ENCODE data around the gene CRELD1. TPM values are rescaled to one million over a fixed set of nuclear protein-coding genes. Genes with fewer than 3 reads are reported as not detected.
A peak's percentile ranks its signal among the peaks of the same experiment; 100 is the strongest.

Gene CRELD1, protein sequence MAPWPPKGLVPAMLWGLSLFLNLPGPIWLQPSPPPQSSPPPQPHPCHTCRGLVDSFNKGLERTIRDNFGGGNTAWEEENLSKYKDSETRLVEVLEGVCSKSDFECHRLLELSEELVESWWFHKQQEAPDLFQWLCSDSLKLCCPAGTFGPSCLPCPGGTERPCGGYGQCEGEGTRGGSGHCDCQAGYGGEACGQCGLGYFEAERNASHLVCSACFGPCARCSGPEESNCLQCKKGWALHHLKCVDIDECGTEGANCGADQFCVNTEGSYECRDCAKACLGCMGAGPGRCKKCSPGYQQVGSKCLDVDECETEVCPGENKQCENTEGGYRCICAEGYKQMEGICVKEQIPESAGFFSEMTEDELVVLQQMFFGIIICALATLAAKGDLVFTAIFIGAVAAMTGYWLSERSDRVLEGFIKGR
- total RNA-seq (2013): 18.2 TPM
- 10 to 100 TPM; 16.1 to 23.4 (median 19.2) TPM for polyA plus RNA-seq
- polyA minus RNA-seq: 7.9 and 9.8 TPM in 2 replicates
- total RNA-seq: 0.75 to 4.3 (median 2.9) reads per million in 11 experiments

GRCh38 chr3:9933561-9934234 lies at the start of gene CRELD1:
Gene CRELD1, plus strand, starts transcription at chr3:9933834. Its CDS starts 605 bp downstream, at chr3:9934439.
- Mint-ChIP-seq H3K9me3 (no peaks in the 10 kb centered on the region), H3K27me3 (ENCODE audit: low read depth in 3 of 3) (peaks cover 0 to 2% (median 0%) of the 10 kb centered on the region in 3 donors), H3K4me3 (peak within 1 kb of the TSS; percentile 92 to 97), H3K4me1 (peaks cover 30% of the 10 kb centered on the region), H3K27ac (peak within 1 kb of the TSS; percentile 94 to 99 (median 97)), H3K36me3 (peaks cover 25 to 33% of the 10 kb centered on the region in 2 donors)
- WGBS (ENCODE audit: insufficient coverage): under 1% methylated on average over 50 of the region's 50 CpGs
- intact Hi-C loops (cut with micrococcal nuclease): loop anchor here in 1 of 2 donors (5.0 to 10.0 kb wide), 3 partner anchors 54 to 391 kb away; partner anchors contain the start of genes EMC3, FANCD2 and SEC13
- TF ChIP-seq, protein P1, sequence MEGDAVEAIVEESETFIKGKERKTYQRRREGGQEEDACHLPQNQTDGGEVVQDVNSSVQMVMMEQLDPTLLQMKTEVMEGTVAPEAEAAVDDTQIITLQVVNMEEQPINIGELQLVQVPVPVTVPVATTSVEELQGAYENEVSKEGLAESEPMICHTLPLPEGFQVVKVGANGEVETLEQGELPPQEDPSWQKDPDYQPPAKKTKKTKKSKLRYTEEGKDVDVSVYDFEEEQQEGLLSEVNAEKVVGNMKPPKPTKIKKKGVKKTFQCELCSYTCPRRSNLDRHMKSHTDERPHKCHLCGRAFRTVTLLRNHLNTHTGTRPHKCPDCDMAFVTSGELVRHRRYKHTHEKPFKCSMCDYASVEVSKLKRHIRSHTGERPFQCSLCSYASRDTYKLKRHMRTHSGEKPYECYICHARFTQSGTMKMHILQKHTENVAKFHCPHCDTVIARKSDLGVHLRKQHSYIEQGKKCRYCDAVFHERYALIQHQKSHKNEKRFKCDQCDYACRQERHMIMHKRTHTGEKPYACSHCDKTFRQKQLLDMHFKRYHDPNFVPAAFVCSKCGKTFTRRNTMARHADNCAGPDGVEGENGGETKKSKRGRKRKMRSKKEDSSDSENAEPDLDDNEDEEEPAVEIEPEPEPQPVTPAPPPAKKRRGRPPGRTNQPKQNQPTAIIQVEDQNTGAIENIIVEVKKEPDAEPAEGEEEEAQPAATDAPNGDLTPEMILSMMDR (IDR thresholded peaks at IDR 0.05): no peak
- Histone ChIP-seq H3K4me2 (replicated peaks; ENCODE audit: extremely low read depth, low read length, poor library complexity, severe bottlenecking) (peak within 1 kb of the TSS; percentile 85), H3K4me3 (replicated peaks in 1 of 3; ENCODE audit: low read depth in 2 of 3, low read length in 3 of 3) (peak within 1 kb of the TSS; percentile 41 to 85 (median 69)), H3K36me3 (replicated peaks in 1 of 2; ENCODE audit: control insufficient read depth in 1 of 2, insufficient read depth in 2 of 2, low read length in 2 of 2) (peaks cover 13 to 19% of the 10 kb centered on the region in 2 donors), H3K27me3 (ENCODE audit: control insufficient read depth in 2 of 2, insufficient read depth in 2 of 2, low read length in 2 of 2) (no peaks in the 10 kb centered on the region), H2AFZ (ENCODE audit: insufficient read depth, low read depth, low read length, poor library complexity, severe bottlenecking) (peak within 1 kb of the TSS; percentile 90), H3K9me3 (replicated peaks in 1 of 2; ENCODE audit: control insufficient read depth in 1 of 2, insufficient read depth in 1 of 2, low read length in 2 of 2) (no peaks in the 10 kb centered on the region), H4K20me1 (ENCODE audit: insufficient read depth, low read length) (no peaks in the 10 kb centered on the region), H3K27ac (ENCODE audit: low read depth in 1 of 2, low read length in 2 of 2) (peak within 1 kb of the TSS; percentile 83 to 92), H3K9ac (ENCODE audit: insufficient read depth, low read length, poor library complexity, severe bottlenecking) (peak within 1 kb of the TSS; percentile 90), H3K79me2 (ENCODE audit: insufficient read depth, low read length) (peaks cover 5% of the 10 kb centered on the region), H3K4me1 (ENCODE audit: control insufficient read depth in 1 of 2, insufficient read depth in 2 of 2, low read length in 2 of 2) (peaks cover 25 to 38% of the 10 kb centered on the region in 2 donors)
- DNase-seq: peak; percentile 93 to 94 (median 94)

GRCh38 chr3:9884555-9885165 lies 49.0 kb upstream of the CRELD1 start:
- DNase-seq: no peak
- H3K27ac ChIP-seq (ENCODE audit: low read depth in 1 of 2, low read length in 2 of 2): no peak overlapping the region
- intact Hi-C loops (cut with micrococcal nuclease): no loop called here
- Mint-ChIP-seq H3K27ac (no peak overlapping the region), H3K9me3 (peaks cover 0 to 2% (median 0%) of the 10 kb centered on the region in 7 donors), H3K36me3 (no peaks in the 10 kb centered on the region), H3K27me3 (ENCODE audit: low read depth in 3 of 3) (peaks cover 2% of the 10 kb centered on the region in 3 donors), H3K4me3 (no peak overlapping the region), H3K4me1 (peaks cover 2% of the 10 kb centered on the region)
- H2AFZ ChIP-seq (ENCODE audit: insufficient read depth, low read depth, low read length, poor library complexity, severe bottlenecking): no peak overlapping the region
- H3K4me3 ChIP-seq (replicated peaks in 1 of 3; ENCODE audit: low read depth in 2 of 3, low read length in 3 of 3): no peak overlapping the region
- no peaks in the 10 kb centered on the region for H3K79me2 ChIP-seq (ENCODE audit: insufficient read depth, low read length)
- no peaks in the 10 kb centered on the region for H4K20me1 ChIP-seq (ENCODE audit: insufficient read depth, low read length)
- TF ChIP-seq, protein P1 (IDR thresholded peaks at IDR 0.05): no peak
- peaks cover 0 to under 1% of the 10 kb centered on the region in 2 donors for H3K4me1 ChIP-seq (ENCODE audit: control insufficient read depth in 1 of 2, insufficient read depth in 2 of 2, low read length in 2 of 2)
- H3K36me3 ChIP-seq (replicated peaks in 1 of 2; ENCODE audit: control insufficient read depth in 1 of 2, insufficient read depth in 2 of 2, low read length in 2 of 2): no peaks in the 10 kb centered on the region
- H3K27me3 ChIP-seq (ENCODE audit: control insufficient read depth in 2 of 2, insufficient read depth in 2 of 2, low read length in 2 of 2): no peaks in the 10 kb centered on the region
- no peak overlapping the region for H3K9ac ChIP-seq (ENCODE audit: insufficient read depth, low read length, poor library complexity, severe bottlenecking)
- H3K9me3 ChIP-seq (replicated peaks in 1 of 2; ENCODE audit: control insufficient read depth in 1 of 2, insufficient read depth in 1 of 2, low read length in 2 of 2): no peaks in the 10 kb centered on the region
- H3K4me2 ChIP-seq (replicated peaks; ENCODE audit: extremely low read depth, low read length, poor library complexity, severe bottlenecking): no peak overlapping the region
- WGBS (ENCODE audit: insufficient coverage): 80% methylated on average over 1 of the region's 11 CpGs
